Endothelial cell of umbilical vein (primary cell): Measurements from ENCODE around the gene GAPVD1. TPM values are rescaled to one million over a fixed set of nuclear protein-coding genes. Genes with fewer than 3 reads are reported as not detected.

Source experiments
- BruUV-seq: library from RNA; stranded (reverse); fragments of 400-500 nt; replicated peaks from 2 replicates; lab custom pipeline; 2021; lab: Mats Ljungman, UMichigan
- CTCF ChIA-PET: fragments of 300-600, 350-600 bp; sonication (Branson Sonifier 250); formaldehyde crosslinking; loops from one replicate; lab custom pipeline; 2021; ENCODE audit warnings: antibody characterized with exemption, inconsistent platforms; lab: Charles Lee
- POLR2A ChIA-PET: fragments of 300-600, 350-600 bp; sonication (Branson Sonifier 250); formaldehyde crosslinking; loops from one replicate; lab custom pipeline; 2021; ENCODE audit warnings: antibody characterized with exemption, inconsistent platforms; lab: Charles Lee
- DNase-seq: peaks from one replicate; pipeline ENCODE4 v3.0.0-alpha.2; 2011; ENCODE audit warnings: low read depth, low spot score
- FAIRE-seq: peaks from 2 replicates; lab custom pipeline; 2011; peaks lifted over from hg19 to GRCh38; lab: Jason Lieb, UNC
- H2AFZ ChIP-seq: 2 replicates; pipeline ENCODE4 v1.6.0; 2012; ENCODE audit warnings: low read depth, low read length, control low read depth, inconsistent platforms
- H3K27ac ChIP-seq: 2 replicates; pipeline ENCODE4 v1.5.1; 2011; ENCODE audit warnings: low read depth, mild to moderate bottlenecking, control low read depth, low read length, moderate library complexity; ENCODE audit not compliant: insufficient read depth
- H3K27me3 ChIP-seq, 2 experiments: 2 replicates each; pipeline versions ENCODE4 v1.6.0 to v1.6.1; 2011; ENCODE audit warnings: low read length in 2 of 2, mixed read lengths in 1 of 2; ENCODE audit not compliant: control insufficient read depth in 2 of 2, insufficient read depth in 2 of 2
- H3K36me3 ChIP-seq, 2 experiments: 2 replicates in 1 of 2; 3 replicates in 1 of 2; pipeline ENCODE4 v1.5.1; 2011; ENCODE audit warnings: low read length in 2 of 2, mild to moderate bottlenecking in 1 of 2, moderate library complexity in 1 of 2; ENCODE audit not compliant: control insufficient read depth in 2 of 2, insufficient read depth in 2 of 2; ENCODE audit errors: extremely low read depth in 1 of 2
- H3K4me1 ChIP-seq: 3 replicates; pipeline ENCODE4 v1.5.1; 2011; ENCODE audit warnings: mild to moderate bottlenecking, low read length; ENCODE audit not compliant: control insufficient read depth, insufficient read depth; ENCODE audit errors: extremely low read depth
- H3K4me2 ChIP-seq: 2 replicates; pipeline ENCODE4 v1.6.1; 2011; ENCODE audit warnings: low read length, control low read depth, mixed read lengths; ENCODE audit not compliant: insufficient read depth
- H3K4me3 ChIP-seq, 3 experiments: fragments of 200-600 bp in 1 of 3; sonication (generic), shearing (Covaris generic) in 1 of 3; replicated peaks in 1 of 3; 2 replicates each; pipeline ENCODE4 v1.5.1; 2011 to 2016; ENCODE audit warnings: control low read depth in 3 of 3, low read length in 3 of 3, mild to moderate bottlenecking in 2 of 3, inconsistent platforms in 1 of 3, low read depth in 1 of 3, moderate library complexity in 1 of 3; ENCODE audit not compliant: insufficient read depth in 1 of 3
- H3K79me2 ChIP-seq: 2 replicates; pipeline ENCODE4 v1.6.0; 2012; ENCODE audit warnings: low read length, inconsistent platforms; ENCODE audit not compliant: control insufficient read depth, insufficient read depth
- H3K9ac ChIP-seq: replicated peaks from 2 replicates; pipeline ENCODE3; 2011; ENCODE audit warnings: low read length, control low read depth; ENCODE audit not compliant: insufficient read depth; ENCODE audit errors: extremely low read depth
- H3K9me1 ChIP-seq: replicated peaks from 3 replicates; pipeline ENCODE4 v1.6.0; 2011; ENCODE audit warnings: mild to moderate bottlenecking, low read length; ENCODE audit not compliant: control insufficient read depth, insufficient read depth; ENCODE audit errors: extremely low read depth
- H3K9me3 ChIP-seq: replicated peaks from 2 replicates; pipeline ENCODE4 v1.5.1; 2012; ENCODE audit warnings: low read length, inconsistent platforms; ENCODE audit not compliant: control insufficient read depth, insufficient read depth
- H4K20me1 ChIP-seq: replicated peaks from 2 replicates; pipeline ENCODE3; 2011; ENCODE audit warnings: mild to moderate bottlenecking, low read length; ENCODE audit not compliant: control insufficient read depth, insufficient read depth; ENCODE audit errors: extremely low read depth
- EZH2 ChIP-seq: IDR thresholded peaks from 2 replicates; pipeline ENCODE4 v1.6.1; 2012; ENCODE audit warnings: borderline replicate concordance, low read depth, mild to moderate bottlenecking, moderate library complexity, low read length, inconsistent platforms; ENCODE audit not compliant: severe bottlenecking
- FOS ChIP-seq: IDR thresholded peaks from 2 replicates; pipeline ENCODE4 v1.6.1; 2011; ENCODE audit warnings: mild to moderate bottlenecking, low read length, moderate library complexity, borderline replicate concordance; ENCODE audit not compliant: insufficient read depth
- GATA2 ChIP-seq: IDR thresholded peaks from 2 replicates; pipeline ENCODE4 v1.7.0; 2011; ENCODE audit warnings: low read depth, mild to moderate bottlenecking, moderate library complexity, mixed read lengths, low read length; ENCODE audit not compliant: insufficient read length, insufficient read depth
- JUN ChIP-seq: IDR thresholded peaks from 2 replicates; pipeline ENCODE4 v1.6.1; 2011; ENCODE audit warnings: borderline replicate concordance, low read depth; ENCODE audit not compliant: insufficient read length, insufficient read depth
- MAX ChIP-seq: IDR thresholded peaks from 2 replicates; pipeline ENCODE4 v1.6.1; 2011; ENCODE audit not compliant: insufficient read depth, insufficient read length
- MYC ChIP-seq: IDR thresholded peaks from one replicate; pipeline ENCODE4 v1.6.1; 2011; ENCODE audit warnings: mild to moderate bottlenecking, low read depth, low read length
- POLR2A ChIP-seq: IDR thresholded peaks from 2 replicates; pipeline ENCODE4 v1.6.1; 2012; ENCODE audit warnings: low read depth, mild to moderate bottlenecking, control low read depth, low read length
- POLR2AphosphoS5 ChIP-seq: IDR thresholded peaks from 2 replicates; pipeline ENCODE4 v1.6.1; 2012; ENCODE audit warnings: low read depth, mild to moderate bottlenecking, control low read depth, low read length, moderate library complexity; ENCODE audit not compliant: insufficient read depth
- dilution Hi-C: fragments of 300-500 bp; cut with MboI; formaldehyde crosslinking; loops from one replicate; pipeline ENCODE4 v1.15.0; 2019; ENCODE audit warnings: low sequenced_read_pairs; ENCODE audit not compliant: extremely low pct_ligation_motif_present
- intact Hi-C: fragments of 100-400 bp; cut with micrococcal nuclease; formaldehyde crosslinking; loops from one replicate; pipeline ENCODE4 v1.10.0; 2022
- polyA plus RNA-seq, 4 experiments: library from polyadenylated mRNA; depleted of rRNA in 3 of 4; stranded (reverse) in 3 of 4; unstranded in 1 of 4; fragments of >200 nt; gene quantifications; 2 replicates each; pipeline versions ENCODE4 v1.2.1 to v1.2.3, GENCODE V29; 2011 to 2012; ENCODE audit warnings: missing spikeins in 1 of 4
- total RNA-seq: library from RNA; stranded (reverse); gene quantifications from 2 replicates; pipeline ENCODE4 v1.2.3, GENCODE V29; 2021
- TF ChIP-seq, protein P1 (sequence below), 2 donors: IDR thresholded peaks; 1 replicate in 1 of 2; 2 replicates in 1 of 2; pipeline ENCODE4 v1.5.1; 2011; ENCODE audit warnings: low read length in 2 of 2, mild to moderate bottlenecking in 2 of 2, moderate library complexity in 2 of 2, control low read depth in 1 of 2, inconsistent platforms in 1 of 2, low read depth in 1 of 2; ENCODE audit not compliant: insufficient read depth in 1 of 2; ENCODE audit errors: extremely low read depth in 1 of 2

Gene GAPVD1
- total and polyA plus RNA-seq, 2 donors (not counting 3 experiments of a cell fraction or from before 2014, with no cell fraction given) = 10.7 to 53.2 TPM

DNA sequence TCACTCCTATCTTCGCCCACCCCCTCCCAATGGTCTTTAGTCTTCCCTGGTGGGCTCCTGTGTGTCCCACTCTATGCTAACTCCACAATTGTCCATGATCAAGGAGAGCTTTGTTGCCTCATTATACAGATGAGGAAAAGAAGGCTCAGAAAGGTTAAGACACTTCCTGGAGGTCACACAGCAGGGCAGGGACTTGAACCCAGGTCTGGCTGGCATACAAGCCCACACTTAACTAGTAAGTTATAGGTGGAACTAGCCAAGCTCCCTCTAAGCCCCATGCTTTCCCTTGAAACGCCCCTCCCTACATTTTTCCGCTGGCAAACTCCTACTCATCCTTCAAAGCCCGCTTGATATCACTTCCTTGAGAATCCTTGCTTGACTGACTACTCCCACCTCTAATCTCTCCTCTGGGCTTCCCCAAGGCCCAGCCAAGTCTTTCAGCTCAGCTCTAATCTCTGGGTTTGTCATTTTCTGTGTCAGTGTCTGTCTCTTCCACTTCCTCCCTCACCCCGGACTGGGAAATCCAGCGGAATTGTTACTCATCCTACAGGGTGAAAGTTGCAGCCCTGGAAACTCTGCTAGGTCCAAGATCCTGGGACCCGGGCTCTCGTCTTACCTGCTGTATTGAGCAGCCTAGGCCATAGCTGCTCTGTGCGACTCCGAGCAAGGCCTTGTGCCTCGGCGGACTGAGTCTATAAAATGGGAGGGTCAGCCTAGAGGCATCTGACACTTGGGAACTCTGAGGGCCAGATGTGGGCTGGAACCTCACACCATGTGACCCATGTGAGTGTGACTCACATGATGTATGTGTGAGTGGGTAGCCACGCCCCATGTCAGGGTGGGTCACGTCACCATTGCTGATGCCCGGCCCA lies 144.5 kb downstream of the GAPVD1 start:
- Histone ChIP-seq H4K20me1 (no peaks in the 10 kb centered on the region), H3K9me1 (no peaks in the 10 kb centered on the region), H3K27me3 (no peaks in the 10 kb centered on the region), H3K79me2 (no peaks in the 10 kb centered on the region), H3K4me3 (no peak overlapping the region), H3K4me2 (no peak overlapping the region), H3K36me3 (no peaks in the 10 kb centered on the region), H3K27ac (no peak overlapping the region), H2AFZ (no peak overlapping the region), H3K9me3 (no peaks in the 10 kb centered on the region), H3K4me1 (peaks cover 3% of the 10 kb centered on the region), H3K9ac (no peak overlapping the region)
- ChIA-PET CTCF (interaction anchor here (0.7 to 0.8 kb wide), 2 partner anchors 11 to 993 kb away, joined by 3 read pairs; no protein-coding TSS in a partner anchor), POLR2A (no interaction called here)
- BruUV-seq = no TSS peak
- DNase-seq (no peak), FAIRE-seq (no peak)
- TF ChIP-seq, protein P1, sequence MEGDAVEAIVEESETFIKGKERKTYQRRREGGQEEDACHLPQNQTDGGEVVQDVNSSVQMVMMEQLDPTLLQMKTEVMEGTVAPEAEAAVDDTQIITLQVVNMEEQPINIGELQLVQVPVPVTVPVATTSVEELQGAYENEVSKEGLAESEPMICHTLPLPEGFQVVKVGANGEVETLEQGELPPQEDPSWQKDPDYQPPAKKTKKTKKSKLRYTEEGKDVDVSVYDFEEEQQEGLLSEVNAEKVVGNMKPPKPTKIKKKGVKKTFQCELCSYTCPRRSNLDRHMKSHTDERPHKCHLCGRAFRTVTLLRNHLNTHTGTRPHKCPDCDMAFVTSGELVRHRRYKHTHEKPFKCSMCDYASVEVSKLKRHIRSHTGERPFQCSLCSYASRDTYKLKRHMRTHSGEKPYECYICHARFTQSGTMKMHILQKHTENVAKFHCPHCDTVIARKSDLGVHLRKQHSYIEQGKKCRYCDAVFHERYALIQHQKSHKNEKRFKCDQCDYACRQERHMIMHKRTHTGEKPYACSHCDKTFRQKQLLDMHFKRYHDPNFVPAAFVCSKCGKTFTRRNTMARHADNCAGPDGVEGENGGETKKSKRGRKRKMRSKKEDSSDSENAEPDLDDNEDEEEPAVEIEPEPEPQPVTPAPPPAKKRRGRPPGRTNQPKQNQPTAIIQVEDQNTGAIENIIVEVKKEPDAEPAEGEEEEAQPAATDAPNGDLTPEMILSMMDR (IDR thresholded peaks at IDR 0.05; ENCODE audit: extremely low read depth in 1 of 2, insufficient read depth in 1 of 2, low read depth in 1 of 2, low read length in 2 of 2) = no peak
- TF ChIP-seq MAX (no peak), JUN (no peak), GATA2 (no peak), POLR2AphosphoS5 (no peak), FOS (no peak), MYC (no peak), POLR2A (no peak), EZH2 (no peak)
- intact Hi-C loops = loop anchor here (5.0 to 10.0 kb wide), 3 partner anchors 341 to 1086 kb away; partner anchors contain the start of gene PBX3
- dilution Hi-C loops = no loop called here
